Retinal pigment epithelial cell (primary cell): ENCODE data around the gene AURKAIP1.

Experiments
- DNase-seq: peaks from one replicate; pipeline ENCODE4 v3.0.0-alpha.2; 2010; ENCODE audit warnings: low read depth
- H3K4me3 ChIP-seq: 2 replicates; pipeline ENCODE4 v1.5.1; 2011; ENCODE audit warnings: mild to moderate bottlenecking, low read length, control low read depth, moderate library complexity
- TF ChIP-seq, protein P1 (sequence below): conservative IDR thresholded peaks from 2 replicates; pipeline ENCODE4 v1.5.1; 2011; ENCODE audit warnings: low read depth, low read length, control low read depth, inconsistent platforms

The AURKAIP1 gene

GRCh38 chr1:1336446-1336845 is 38.6 kb downstream of the AURKAIP1 start:
- TF ChIP-seq, protein P1, sequence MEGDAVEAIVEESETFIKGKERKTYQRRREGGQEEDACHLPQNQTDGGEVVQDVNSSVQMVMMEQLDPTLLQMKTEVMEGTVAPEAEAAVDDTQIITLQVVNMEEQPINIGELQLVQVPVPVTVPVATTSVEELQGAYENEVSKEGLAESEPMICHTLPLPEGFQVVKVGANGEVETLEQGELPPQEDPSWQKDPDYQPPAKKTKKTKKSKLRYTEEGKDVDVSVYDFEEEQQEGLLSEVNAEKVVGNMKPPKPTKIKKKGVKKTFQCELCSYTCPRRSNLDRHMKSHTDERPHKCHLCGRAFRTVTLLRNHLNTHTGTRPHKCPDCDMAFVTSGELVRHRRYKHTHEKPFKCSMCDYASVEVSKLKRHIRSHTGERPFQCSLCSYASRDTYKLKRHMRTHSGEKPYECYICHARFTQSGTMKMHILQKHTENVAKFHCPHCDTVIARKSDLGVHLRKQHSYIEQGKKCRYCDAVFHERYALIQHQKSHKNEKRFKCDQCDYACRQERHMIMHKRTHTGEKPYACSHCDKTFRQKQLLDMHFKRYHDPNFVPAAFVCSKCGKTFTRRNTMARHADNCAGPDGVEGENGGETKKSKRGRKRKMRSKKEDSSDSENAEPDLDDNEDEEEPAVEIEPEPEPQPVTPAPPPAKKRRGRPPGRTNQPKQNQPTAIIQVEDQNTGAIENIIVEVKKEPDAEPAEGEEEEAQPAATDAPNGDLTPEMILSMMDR, result no peak
- H3K4me3 ChIP-seq, result no peak overlapping the region

GRCh38 chr1:1335792-1336248 is 39.2 kb downstream of the AURKAIP1 start:
- TF ChIP-seq, protein P1, result no peak
- H3K4me3 ChIP-seq, result no peak overlapping the region
- no peak for DNase-seq

More at GRCh38 chr1:1336446-1336845, 38.6 kb downstream of the AURKAIP1 start:
- no peak for DNase-seq

- DNase-seq, result no peak
- H3K4me3 ChIP-seq, result no peak overlapping the region
- TF ChIP-seq, protein P1, result no peak
These were observed 39.7 kb downstream of the AURKAIP1 start for GRCh38 chr1:1335283-1335682.

DNA sequence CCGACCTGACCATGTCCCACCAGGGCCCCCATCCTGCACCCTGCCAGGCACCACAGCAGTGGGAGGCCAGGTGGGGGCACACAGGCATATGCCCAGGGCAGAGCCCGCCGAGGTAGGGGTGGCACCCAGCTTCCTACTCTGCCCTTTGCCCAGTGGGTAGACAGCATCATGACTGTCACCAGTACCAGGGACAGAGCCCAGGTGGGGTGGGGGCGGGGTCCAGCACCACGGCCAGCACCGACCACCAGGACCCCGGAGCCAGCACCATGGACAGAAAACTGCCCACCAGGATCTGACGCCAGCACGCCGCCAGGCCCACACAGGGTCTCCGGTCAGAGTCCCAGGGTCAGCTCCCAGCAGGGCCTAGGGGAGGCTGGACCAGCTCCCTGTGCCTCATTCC is 40.2 kb downstream of the AURKAIP1 start:
- TF ChIP-seq, protein P1, result no peak
- no peak overlapping the region for H3K4me3 ChIP-seq
- DNase-seq, result no peak

- TF ChIP-seq, protein P1, result no peak
- no peak overlapping the region for H3K4me3 ChIP-seq
- DNase-seq, result no peak
These were observed 41.3 kb downstream of the AURKAIP1 start for GRCh38 chr1:1333551-1334241.

DNA sequence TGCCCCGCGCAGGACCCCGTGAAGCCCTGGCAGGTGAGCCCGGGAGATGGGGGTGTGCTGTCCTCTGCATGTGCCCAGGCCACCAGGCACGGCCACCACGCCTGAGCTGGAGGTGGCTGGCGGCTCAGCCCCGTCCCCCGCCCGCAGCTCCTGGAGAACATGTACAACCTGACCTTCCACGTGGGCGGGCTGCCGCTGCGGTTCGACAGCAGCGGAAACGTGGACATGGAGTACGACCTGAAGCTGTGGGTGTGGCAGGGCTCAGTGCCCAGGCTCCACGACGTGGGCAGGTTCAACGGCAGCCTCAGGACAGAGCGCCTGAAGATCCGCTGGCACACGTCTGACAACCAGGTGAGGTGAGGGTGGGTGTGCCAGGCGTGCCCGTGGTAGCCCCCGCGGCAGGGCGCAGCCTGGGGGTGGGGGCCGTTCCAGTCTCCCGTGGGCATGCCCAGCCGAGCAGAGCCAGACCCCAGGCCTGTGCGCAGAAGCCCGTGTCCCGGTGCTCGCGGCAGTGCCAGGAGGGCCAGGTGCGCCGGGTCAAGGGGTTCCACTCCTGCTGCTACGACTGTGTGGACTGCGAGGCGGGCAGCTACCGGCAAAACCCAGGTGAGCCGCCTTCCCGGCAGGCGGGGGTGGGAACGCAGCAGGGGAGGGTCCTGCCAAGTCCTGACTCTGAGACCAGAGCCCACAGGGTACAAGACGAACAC is 42.1 kb downstream of the AURKAIP1 start:
- DNase-seq, result no peak
- H3K4me3 ChIP-seq, result no peak overlapping the region
- TF ChIP-seq, protein P1, result no peak
